ENCODE data around the gene KIF26A.

Gene KIF26A

GRCh38 chr14:104119488-104120251 is 18.7 kb upstream of the KIF26A start:
- POLR2A ChIA-PET (ENCODE audit: low non-redundant PET), result interaction anchor here (0.6 kb wide), 2 partner anchors 382 to 779 kb away, joined by 3 read pairs; no protein-coding TSS in a partner anchor
- H3K27ac ChIP-seq, result no peak overlapping the region
- CTCF ChIA-PET, result interaction anchor here (1.1 to 3.1 kb wide), 2 partner anchors 25 to 42 kb away, joined by 4 to 12 read pairs; no protein-coding TSS in a partner anchor
- no peak for DNase-seq (ENCODE audit: low spot score)
- no peak for TF ChIP-seq CTCF (conservative IDR thresholded peaks at IDR 0.05; ENCODE audit: low read depth)

GRCh38 chr14:104120281-104120741 is 18.1 kb upstream of the KIF26A start:
- no peak overlapping the region for H3K27ac ChIP-seq
- POLR2A ChIA-PET (ENCODE audit: low non-redundant PET), result interaction anchor here (0.6 kb wide), 1 partner anchor 778 kb away, joined by 3 read pairs; no protein-coding TSS in a partner anchor
- no peak for DNase-seq (ENCODE audit: low spot score)
- CTCF ChIA-PET, result interaction anchor here (0.6 to 3.1 kb wide), 5 partner anchors 9 to 289 kb away, joined by 3 to 12 read pairs (median 3); no protein-coding TSS in a partner anchor
- no peak for TF ChIP-seq CTCF (conservative IDR thresholded peaks at IDR 0.05; ENCODE audit: low read depth)

- DNase-seq (ENCODE audit: low spot score), result no peak
- ChIA-PET CTCF (interaction anchor here (0.7 to 3.1 kb wide), 4 partner anchors 8 to 139 kb away, joined by 3 to 12 read pairs (median 3); no protein-coding TSS in a partner anchor), POLR2A (ENCODE audit: low non-redundant PET) (no interaction called here)
- H3K27ac ChIP-seq, result no peak overlapping the region
- TF ChIP-seq CTCF (conservative IDR thresholded peaks at IDR 0.05; ENCODE audit: low read depth), result no peak
Observed at GRCh38 chr14:104121142-104121541, 17.2 kb upstream of the KIF26A start.

- H3K27ac ChIP-seq, result no peak overlapping the region
- CTCF ChIA-PET, result interaction anchor here (0.6 kb wide), 1 partner anchor 39 kb away, joined by 3 read pairs; no protein-coding TSS in a partner anchor
- no peak for TF ChIP-seq CTCF (conservative IDR thresholded peaks at IDR 0.05; ENCODE audit: low read depth)
- DNase-seq (ENCODE audit: low spot score), result no peak
- POLR2A ChIA-PET (ENCODE audit: low non-redundant PET), result no interaction called here
Observed at GRCh38 chr14:104123879-104124278, 14.5 kb upstream of the KIF26A start.

GRCh38 chr14:104125011-104125410 is 13.4 kb upstream of the KIF26A start:
- CTCF ChIA-PET, result interaction anchor here (0.6 kb wide), 1 partner anchor 439 kb away, joined by 3 read pairs; no protein-coding TSS in a partner anchor
- no peak for DNase-seq (ENCODE audit: low spot score)
- no peak for TF ChIP-seq CTCF (conservative IDR thresholded peaks at IDR 0.05; ENCODE audit: low read depth)
- no peak overlapping the region for H3K27ac ChIP-seq
- POLR2A ChIA-PET (ENCODE audit: low non-redundant PET), result no interaction called here

GRCh38 chr14:104126753-104127152 is 11.6 kb upstream of the KIF26A start:
- no peak for TF ChIP-seq CTCF (conservative IDR thresholded peaks at IDR 0.05; ENCODE audit: low read depth)
- DNase-seq (ENCODE audit: low spot score), result no peak
- H3K27ac ChIP-seq, result no peak overlapping the region
- POLR2A ChIA-PET (ENCODE audit: low non-redundant PET), result no interaction called here
- CTCF ChIA-PET, result interaction anchor here (4.8 kb wide), 1 partner anchor 49 kb away, joined by 25 read pairs; no protein-coding TSS in a partner anchor

Measured in RWPE1 (cell line).